Measurements from ENCODE around the gene NPM3. TPM values are rescaled to one million over a fixed set of nuclear protein-coding genes. Genes with fewer than 3 reads are reported as not detected.

NPM3 gene
- total and polyA plus RNA-seq, 2 of the 4 experiments (the other 2 are of a cell fraction): 84.1 to 112 TPM

DNA sequence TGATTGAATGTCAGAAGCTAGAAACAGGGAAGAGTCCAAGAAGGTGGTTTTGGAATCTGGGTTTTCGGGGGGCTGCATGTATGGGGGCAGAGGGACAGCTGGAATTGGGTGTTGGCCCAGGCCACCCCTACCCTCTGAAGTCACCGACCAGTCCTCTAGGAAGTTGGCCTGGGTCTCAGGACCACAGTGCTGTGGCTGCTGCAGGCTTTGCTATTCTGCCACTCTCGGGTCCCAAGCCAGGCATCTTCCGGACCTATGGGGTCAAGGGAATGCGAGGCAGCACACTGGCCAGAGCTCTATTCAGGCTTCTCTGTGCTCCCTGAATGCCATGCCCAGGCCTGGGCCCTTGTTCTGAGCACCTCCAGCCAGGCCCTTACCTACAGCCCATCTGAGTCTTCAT, 20.5 kb downstream of the NPM3 start:
- no peak for DNase-seq
- WGBS, 2 experiments (ENCODE audit: extremely low coverage in 2 of 2, insufficient read length in 1 of 2): 59% methylated on average over 4 of the region's 5 CpGs; no CpG with 5 or more reads in 1 of the 2 experiments
- POLR2A ChIA-PET (ENCODE audit: unreplicated experiment): no interaction called here

More for the DNA sequence above, 20.5 kb downstream of the NPM3 start:
- Histone ChIP-seq H4K8ac (ENCODE audit: low read depth in 2 of 2, low read length in 2 of 2) (no peak overlapping the region), H2AFZ (replicated peaks; ENCODE audit: low read length, poor library complexity) (no peak overlapping the region), H2BK120ac (ENCODE audit: low read depth, low read length) (no peak overlapping the region), H3K79me1 (ENCODE audit: low read depth in 1 of 2, low read length in 2 of 2) (no peaks in the 10 kb centered on the region), H4K20me1 (ENCODE audit: insufficient read depth, low read length) (no peaks in the 10 kb centered on the region), H3K9me3 (ENCODE audit: control insufficient read depth, insufficient read depth, low read length) (no peaks in the 10 kb centered on the region; the same call in 1 of the 2 replicates), H3K4ac (ENCODE audit: low read depth, low read length) (no peak overlapping the region), H2BK5ac (ENCODE audit: low read depth, low read length, poor library complexity, severe bottlenecking) (no peak overlapping the region), H2BK20ac (ENCODE audit: low read depth, low read length) (no peak overlapping the region), H2AK9ac (replicated peaks; ENCODE audit: low read depth, low read length, poor library complexity) (no peak overlapping the region), H3K36me3 (ENCODE audit: control insufficient read depth, insufficient read depth, low read length) (no peaks in the 10 kb centered on the region), H3K4me1 (ENCODE audit: control insufficient read depth, insufficient read depth, low read length) (no peaks in the 10 kb centered on the region), H2AK5ac (ENCODE audit: low read depth, low read length) (no peak overlapping the region), H4K5ac (ENCODE audit: low read depth, low read length) (no peak overlapping the region), H3K56ac (ENCODE audit: extremely low read depth, insufficient read depth, low read length) (no peak overlapping the region), H3K4me2 (ENCODE audit: low read depth, low read length) (no peak overlapping the region), H3K27me3 (ENCODE audit: control insufficient read depth, insufficient read depth, low read length) (peaks cover 94% of the 10 kb centered on the region), H3K9me1 (ENCODE audit: insufficient read depth, low read length) (no peaks in the 10 kb centered on the region; the same call in 1 of the 2 replicates), H3K23ac (ENCODE audit: low read depth, low read length) (no peak overlapping the region), H3K18ac (ENCODE audit: low read depth, low read length) (no peak overlapping the region), H3K27ac (ENCODE audit: insufficient read depth, low read length) (no peak overlapping the region), H4K91ac (ENCODE audit: insufficient read depth, low read depth, low read length) (no peak overlapping the region), H3K4me3 (ENCODE audit: insufficient read depth, low read depth, low read length) (no peak overlapping the region), H2BK15ac (ENCODE audit: low read depth, low read length) (no peak overlapping the region), H3K9ac (ENCODE audit: low read depth, low read length) (no peak overlapping the region), H3K14ac (replicated peaks; ENCODE audit: low read depth, low read length) (no peak overlapping the region)
- dilution Hi-C loops (cut with HindIII; ENCODE audit: low sequenced_read_pairs, unreplicated experiment): no loop called here
- intact Hi-C loops (cut with micrococcal nuclease): no loop called here
- no peak for ATAC-seq (ENCODE audit: low read depth)
- no peak for TF ChIP-seq CHD1 (IDR thresholded peaks at IDR 0.05; ENCODE audit: low read depth, low read length)
- no peak for TF ChIP-seq CEBPB (IDR thresholded peaks at IDR 0.05; ENCODE audit: low read depth, low read length)
- no peak for TF ChIP-seq POLR2A (IDR thresholded peaks at IDR 0.05; ENCODE audit: low read depth, low read length)
- no peak for TF ChIP-seq NFE2L2 (IDR thresholded peaks at IDR 0.05; ENCODE audit: low read depth, low read length)
- no peak for TF ChIP-seq MXI1 (IDR thresholded peaks at IDR 0.05; ENCODE audit: borderline replicate concordance, low read depth, low read length)
- TF ChIP-seq SMC3 (IDR thresholded peaks at IDR 0.05; ENCODE audit: low read depth, low read length): no peak
- TF ChIP-seq FOS (IDR thresholded peaks at IDR 0.05; ENCODE audit: low read depth, low read length): no peak
- no peak for TF ChIP-seq MAZ (IDR thresholded peaks at IDR 0.05; ENCODE audit: borderline replicate concordance, low read depth, low read length)
- no peak for TF ChIP-seq RCOR1 (IDR thresholded peaks at IDR 0.05; ENCODE audit: insufficient replicate concordance, low read length)
- TF ChIP-seq, protein P1, sequence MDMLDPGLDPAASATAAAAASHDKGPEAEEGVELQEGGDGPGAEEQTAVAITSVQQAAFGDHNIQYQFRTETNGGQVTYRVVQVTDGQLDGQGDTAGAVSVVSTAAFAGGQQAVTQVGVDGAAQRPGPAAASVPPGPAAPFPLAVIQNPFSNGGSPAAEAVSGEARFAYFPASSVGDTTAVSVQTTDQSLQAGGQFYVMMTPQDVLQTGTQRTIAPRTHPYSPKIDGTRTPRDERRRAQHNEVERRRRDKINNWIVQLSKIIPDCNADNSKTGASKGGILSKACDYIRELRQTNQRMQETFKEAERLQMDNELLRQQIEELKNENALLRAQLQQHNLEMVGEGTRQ (IDR thresholded peaks at IDR 0.05; ENCODE audit: low read depth, low read length): no peak
- TF ChIP-seq RFX5 (IDR thresholded peaks at IDR 0.05; ENCODE audit: low read depth, low read length): no peak
- TF ChIP-seq MAFK (IDR thresholded peaks at IDR 0.05; ENCODE audit: low read depth, low read length): no peak
- TF ChIP-seq, protein P2, sequence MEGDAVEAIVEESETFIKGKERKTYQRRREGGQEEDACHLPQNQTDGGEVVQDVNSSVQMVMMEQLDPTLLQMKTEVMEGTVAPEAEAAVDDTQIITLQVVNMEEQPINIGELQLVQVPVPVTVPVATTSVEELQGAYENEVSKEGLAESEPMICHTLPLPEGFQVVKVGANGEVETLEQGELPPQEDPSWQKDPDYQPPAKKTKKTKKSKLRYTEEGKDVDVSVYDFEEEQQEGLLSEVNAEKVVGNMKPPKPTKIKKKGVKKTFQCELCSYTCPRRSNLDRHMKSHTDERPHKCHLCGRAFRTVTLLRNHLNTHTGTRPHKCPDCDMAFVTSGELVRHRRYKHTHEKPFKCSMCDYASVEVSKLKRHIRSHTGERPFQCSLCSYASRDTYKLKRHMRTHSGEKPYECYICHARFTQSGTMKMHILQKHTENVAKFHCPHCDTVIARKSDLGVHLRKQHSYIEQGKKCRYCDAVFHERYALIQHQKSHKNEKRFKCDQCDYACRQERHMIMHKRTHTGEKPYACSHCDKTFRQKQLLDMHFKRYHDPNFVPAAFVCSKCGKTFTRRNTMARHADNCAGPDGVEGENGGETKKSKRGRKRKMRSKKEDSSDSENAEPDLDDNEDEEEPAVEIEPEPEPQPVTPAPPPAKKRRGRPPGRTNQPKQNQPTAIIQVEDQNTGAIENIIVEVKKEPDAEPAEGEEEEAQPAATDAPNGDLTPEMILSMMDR (conservative IDR thresholded peaks at IDR 0.05; ENCODE audit: low read depth, low read length): no peak
- TF ChIP-seq, protein P3, sequence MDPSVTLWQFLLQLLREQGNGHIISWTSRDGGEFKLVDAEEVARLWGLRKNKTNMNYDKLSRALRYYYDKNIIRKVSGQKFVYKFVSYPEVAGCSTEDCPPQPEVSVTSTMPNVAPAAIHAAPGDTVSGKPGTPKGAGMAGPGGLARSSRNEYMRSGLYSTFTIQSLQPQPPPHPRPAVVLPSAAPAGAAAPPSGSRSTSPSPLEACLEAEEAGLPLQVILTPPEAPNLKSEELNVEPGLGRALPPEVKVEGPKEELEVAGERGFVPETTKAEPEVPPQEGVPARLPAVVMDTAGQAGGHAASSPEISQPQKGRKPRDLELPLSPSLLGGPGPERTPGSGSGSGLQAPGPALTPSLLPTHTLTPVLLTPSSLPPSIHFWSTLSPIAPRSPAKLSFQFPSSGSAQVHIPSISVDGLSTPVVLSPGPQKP (IDR thresholded peaks at IDR 0.05; ENCODE audit: borderline replicate concordance, low read depth, low read length): no peak
- TF ChIP-seq BHLHE40 (IDR thresholded peaks at IDR 0.05; ENCODE audit: low read depth, low read length): no peak
- no peak for TF ChIP-seq RAD21 (IDR thresholded peaks at IDR 0.05; ENCODE audit: low read length)
- in situ Hi-C loops (cut with MboI; ENCODE audit: low sequenced_read_pairs): no loop called here
- CTCF ChIA-PET: no interaction called here
- BruUV-seq (replicated peaks): no TSS peak
